CD4-positive, alpha-beta T cell treated with Interleukin-1 beta for 1 hour (primary cell): ENCODE results near the gene MAP3K8.
A peak's percentile ranks its signal among the peaks of the same experiment; 100 is the strongest.

ENCODE experiments used
- DNase-seq, 2 donors: peaks; one replicate each; pipeline ENCODE4 v3.0.0-alpha.2; 2020 to 2022

MAP3K8 gene

DNA sequence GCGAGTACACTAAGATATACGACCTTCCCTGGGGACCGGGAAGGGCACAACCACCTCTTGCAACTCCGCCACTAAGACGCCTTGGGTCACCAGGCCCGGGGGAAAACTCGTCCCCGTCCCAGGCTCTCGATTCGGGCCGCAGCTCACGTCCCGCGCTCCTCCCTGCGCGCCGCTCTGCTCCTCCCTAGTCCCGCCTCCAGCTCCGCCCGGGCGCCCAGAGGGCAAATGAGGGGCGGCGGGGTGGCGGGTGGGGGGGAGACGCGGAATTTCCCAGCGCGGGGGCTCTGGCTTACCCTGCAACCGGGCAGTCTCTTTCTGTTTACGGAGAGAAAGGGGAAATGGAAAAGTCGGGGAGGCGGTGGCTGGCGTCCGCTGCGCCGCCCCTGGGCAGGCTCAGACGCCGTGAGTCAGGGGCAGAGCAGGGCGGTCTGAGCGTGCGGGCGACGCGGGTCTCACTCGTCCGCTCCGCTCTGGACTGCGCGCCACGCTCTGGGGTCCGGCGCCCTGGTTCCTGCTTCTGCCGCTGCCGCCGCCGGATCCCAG lies at the start of gene MAP3K8:
MAP3K8 (plus strand) TSS at position 455 of the 543 bp plus-strand sequence. CDS start 4,755 bp downstream, outside the sequence.
- peak; percentile 88 to 91 for DNase-seq

DNA sequence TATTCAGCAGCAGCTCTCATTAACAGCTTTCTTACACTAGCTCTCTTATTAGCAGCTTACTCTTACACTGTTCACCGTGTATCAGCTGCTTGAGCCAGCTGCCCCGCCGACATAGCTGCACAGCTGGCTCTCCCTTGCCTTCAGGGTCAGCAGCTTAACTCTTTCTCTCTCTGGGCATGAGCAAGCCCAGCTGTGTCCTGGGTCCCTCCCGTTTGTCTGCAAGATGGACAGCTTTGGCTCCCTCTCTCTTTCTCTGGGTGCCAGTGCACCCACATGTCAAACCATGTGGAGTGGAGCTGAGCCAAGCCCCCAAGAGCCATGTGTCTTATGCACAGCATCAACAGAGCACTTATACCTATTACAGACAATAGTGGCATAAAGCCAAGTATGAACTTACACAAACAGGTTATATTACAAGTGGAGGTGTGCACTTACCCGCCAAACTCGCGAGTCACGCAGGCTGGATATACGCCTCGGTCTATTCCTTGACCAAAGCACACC lies 49.2 kb upstream of the MAP3K8 start:
- no peak for DNase-seq

DNA sequence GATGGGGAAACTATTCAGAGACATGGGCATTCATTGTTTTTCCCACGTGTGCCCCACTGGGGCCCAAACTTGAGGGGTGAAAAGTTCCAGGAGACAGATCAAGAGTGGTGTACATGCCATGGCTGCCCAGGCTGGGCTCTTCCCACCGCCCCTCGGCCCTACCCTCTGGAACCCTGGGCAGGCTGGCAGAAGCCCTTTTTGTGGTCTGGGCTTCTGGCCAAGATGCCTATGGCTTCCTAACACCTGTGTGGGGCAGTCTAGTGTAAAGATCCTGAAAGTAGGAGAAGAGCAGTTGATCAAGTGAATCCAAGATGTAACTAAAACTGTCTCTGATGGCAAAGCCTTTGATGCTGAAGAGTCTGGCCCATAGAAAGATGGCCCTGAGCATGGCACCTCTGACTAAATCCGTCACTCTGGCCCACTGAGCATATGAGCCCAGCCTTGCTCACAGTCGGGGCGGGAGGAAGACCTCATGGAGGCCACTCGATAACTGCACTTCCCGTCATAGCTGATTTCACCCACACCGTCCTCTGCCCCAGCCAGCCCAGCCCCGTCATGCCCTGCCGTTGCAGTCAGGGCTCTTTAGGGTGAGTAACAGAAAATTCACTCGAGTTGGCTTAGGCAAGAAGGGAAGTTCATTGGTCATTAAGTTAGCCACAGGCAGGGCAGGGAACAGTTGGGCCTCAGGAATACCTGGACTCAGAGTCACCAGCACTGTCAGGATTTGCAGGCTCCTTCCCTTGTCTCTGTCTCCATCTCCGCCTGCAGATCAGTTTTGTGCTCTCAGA lies 47.0 kb upstream of the MAP3K8 start:
- no peak for DNase-seq

DNA sequence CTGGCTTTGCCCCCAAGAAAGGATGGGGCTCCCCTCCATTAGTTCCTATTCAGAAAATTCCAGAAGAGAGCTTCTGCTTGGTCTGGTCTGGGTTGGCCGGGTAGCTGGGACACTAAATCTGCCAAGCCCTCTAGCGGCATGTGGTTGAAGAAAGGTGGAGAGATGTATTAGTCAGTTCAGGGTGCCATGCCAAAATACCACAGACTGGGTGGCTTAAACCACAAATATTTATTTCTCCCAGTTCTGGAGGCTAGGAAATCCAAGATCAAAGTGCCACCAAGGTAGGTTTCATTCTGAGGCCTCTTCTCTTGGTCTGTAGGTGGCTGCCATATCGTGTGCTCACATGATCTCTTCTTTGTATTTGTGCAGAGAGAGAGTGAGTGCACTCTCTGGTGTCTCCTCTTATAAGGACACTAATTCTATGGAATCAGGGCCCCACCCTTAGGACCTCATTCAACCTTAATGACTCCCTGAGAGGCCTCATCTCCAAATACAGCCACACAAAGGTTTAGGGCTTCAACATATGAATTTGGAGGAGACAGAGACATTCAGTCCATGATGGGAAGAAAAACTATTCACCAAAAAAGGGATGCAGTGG lies 46.2 kb upstream of the MAP3K8 start:
- no peak for DNase-seq

DNA sequence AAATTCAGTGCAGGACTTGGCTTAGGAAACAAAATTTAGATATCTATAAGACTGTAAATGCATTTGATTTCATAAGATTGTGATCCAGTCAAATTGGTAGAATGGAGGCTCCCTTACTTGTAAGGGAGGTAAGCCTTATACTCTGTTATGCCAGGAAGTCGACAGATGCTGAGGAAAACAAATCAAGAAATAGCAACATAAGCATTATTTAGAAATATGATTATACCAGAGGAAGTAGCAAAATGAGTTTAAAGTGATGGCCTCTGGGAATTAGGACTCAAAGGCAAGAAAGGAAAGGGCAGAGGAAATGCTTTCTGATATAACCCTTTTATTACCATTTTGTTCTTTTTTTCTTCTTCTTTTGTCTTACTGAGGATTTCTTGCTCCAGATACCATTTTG lies 44.4 kb upstream of the MAP3K8 start:
- DNase-seq: no peak

DNA sequence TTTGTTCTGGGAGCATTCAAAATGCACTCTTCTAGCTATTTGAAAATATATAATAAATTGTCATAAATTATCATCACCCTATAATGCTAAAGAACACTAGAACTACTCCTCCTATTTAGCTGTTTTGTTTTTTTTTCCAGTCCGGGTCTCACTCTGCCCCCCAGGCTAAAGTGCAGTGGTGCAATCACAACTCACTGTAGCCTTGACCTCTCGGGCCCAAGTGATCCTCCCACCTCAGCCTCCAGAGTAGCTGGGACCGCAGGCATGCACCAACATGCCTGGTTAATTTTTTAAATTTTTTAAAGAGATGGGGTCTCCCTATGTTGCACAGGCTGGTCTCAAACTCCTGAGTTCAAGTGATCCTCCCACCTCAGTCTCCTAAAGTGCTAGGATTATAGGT lies 43.8 kb upstream of the MAP3K8 start:
- no peak for DNase-seq

DNA sequence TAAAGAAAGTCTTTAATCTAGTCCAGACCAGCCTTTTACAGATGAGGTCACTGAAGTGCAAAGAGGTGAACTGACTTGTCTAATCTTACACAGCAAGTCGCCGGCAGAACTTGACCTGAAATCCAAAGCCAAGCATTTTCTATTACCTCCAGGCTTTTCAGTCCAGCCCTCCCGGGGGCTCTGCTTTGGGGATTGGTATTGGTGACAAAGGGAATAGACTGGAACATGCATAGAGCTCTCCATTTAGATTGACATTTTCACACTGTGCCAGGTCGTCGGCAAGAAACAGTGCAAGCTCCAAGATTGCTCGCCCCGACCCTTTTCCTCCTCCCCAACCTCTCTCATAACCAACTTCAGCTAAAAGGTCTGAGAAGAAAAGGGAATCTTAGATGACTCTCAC lies 42.7 kb upstream of the MAP3K8 start:
- no peak for DNase-seq

DNA sequence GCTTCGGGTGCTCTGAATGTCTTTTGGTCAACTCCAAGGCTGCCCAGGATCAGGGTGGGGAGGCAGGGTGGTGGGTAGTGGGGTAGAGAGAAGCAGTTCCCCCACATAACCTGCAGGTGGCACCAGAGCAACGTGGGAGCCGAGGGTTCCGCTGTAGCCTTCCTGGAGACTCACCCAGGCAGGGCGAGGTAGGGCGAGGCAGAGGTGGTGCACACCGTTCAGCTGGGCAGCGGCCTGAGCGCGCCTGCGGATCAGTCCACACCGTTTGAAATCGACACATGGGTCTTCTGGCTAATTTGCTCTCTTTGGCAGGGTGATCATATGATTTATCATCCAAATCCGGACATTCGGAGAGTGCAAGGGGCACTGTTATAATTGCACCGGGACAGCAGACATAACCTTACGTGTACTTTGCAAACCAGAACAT lies 41.4 kb upstream of the MAP3K8 start:
- DNase-seq: peak; percentile 72 to 73

DNA sequence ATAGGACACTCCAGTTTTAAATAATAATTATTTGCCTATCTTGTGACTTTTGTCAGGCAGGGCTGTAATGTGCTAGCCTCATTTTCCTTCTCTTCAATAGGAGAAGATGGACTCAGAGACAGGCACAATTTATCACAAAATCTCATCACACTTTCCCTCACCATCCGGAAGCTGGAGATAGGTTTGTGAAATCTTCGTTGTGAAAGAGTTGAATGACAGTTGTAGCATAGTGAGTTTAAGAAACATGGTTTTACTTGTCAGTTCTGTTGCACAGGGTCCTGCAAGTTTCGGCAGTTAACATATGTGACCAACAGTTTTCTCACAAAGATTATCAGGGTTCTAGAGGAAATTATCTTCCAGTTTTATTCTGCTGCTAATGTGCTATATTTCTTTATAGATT lies 37.7 kb upstream of the MAP3K8 start:
- no peak for DNase-seq

DNA sequence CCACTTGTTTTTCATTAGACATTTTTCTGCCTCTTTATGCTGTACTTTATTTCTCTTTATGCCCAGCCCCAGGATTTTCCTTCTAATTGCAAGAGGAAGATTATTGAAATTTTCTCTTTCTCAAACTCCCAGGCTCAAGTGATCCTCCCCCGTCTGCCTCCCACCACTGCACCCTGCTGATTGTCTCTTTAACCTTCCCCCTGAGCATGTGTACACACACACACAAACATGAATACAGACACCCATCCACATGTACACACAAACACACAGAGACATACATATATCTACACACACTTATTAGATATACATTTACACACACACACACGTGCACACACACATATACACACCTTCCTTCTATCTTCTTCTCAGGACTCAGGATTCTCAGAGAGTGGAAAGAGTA lies 37.3 kb upstream of the MAP3K8 start:
- DNase-seq: no peak

DNA sequence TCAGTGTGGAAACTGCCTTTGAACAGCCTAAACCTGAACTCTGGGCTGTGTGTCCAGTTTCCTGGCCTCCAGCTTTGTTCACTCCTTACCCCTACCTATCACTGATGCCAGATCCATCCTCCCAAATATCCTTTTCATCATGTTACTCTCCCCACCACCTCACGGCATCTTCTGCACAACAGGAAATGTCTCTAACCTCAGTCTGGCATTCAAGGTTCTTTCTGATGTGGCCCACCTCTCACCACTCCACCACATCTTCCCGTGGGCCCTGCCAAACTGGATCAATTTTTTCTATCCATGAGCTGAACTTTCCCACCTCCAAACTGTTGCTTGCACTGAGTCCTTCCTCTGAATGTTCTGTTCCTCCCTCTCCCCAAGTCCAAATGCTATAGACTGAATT lies 35.8 kb upstream of the MAP3K8 start:
- DNase-seq: peak in 1 of 2 donors; percentile 12

DNA sequence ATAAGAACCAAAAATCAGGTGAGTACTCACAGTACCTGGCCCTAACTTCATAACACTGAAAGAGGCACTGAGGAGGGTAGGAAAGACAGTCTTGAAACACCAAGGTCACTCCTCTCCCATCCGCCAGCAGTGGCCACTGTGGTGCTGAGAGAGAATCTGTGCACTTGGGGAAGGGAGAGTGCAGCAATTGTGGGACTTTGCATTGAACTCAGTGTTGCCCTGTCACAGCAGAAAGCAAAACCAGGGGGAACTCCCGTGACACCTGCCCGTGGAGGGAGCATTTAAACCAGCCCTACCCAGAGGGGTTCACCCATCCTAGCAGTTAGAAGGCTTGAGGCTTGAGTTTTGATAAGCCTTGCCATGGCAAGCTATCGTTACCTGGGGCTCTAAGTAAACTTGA lies 35.2 kb upstream of the MAP3K8 start:
- no peak for DNase-seq

DNA sequence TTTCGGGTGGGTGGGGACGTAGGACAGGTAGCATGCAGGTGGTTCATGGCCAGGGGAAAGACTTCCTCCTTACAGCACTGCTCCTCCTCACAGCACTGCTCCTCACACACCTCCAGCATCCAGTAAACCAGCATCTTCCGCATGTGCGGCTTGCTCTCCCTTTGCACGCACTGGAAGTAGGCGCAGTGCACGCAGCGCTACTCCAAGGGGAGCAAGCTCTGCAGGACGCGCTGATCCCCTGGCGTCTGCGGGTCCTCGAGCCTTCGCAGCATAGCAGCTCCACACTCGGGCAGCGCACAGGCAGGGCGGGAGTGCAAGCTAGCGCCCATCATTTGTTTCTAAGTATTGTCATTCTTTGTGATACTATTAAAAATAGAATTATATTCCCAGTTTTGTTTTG lies 30.5 kb upstream of the MAP3K8 start:
- no peak for DNase-seq

DNA sequence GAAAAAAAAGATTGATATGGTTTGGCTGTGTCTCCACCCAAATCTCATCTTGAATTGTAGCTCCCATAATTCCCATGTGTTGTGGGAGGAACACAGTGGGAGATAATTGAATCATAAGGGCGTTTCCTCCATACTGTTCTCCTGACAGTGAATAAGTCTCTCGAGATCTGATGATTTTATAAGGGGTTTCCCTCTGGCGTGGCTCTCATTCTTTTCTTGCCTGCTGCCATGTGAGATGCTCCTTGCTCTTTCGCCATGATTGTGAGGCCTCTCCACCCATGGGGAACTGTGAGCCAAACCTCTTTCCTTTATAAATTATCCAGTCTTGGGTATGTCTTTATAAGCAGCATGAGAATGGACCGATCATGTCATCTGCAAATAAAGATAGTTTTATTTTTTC lies 29.4 kb upstream of the MAP3K8 start:
- DNase-seq: no peak

DNA sequence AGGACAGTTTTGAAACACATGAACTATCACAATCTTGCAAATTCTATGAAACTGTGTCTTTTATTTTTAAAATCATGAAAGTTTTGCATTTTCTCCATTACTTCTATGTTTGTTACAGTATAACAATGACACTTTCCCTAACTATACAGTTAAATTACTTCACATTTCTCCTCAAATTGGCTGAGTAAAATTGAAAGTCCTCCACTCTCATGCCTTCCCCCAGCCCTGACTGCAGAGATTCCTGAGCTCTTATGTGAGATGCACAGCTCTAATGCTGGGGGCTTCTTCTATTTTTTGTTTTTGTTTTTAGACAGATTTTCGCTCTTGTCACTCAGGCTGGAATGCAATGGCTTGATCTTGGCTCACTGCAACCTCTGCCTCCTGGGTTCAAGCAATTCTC lies 22.7 kb upstream of the MAP3K8 start:
- DNase-seq: no peak

DNA sequence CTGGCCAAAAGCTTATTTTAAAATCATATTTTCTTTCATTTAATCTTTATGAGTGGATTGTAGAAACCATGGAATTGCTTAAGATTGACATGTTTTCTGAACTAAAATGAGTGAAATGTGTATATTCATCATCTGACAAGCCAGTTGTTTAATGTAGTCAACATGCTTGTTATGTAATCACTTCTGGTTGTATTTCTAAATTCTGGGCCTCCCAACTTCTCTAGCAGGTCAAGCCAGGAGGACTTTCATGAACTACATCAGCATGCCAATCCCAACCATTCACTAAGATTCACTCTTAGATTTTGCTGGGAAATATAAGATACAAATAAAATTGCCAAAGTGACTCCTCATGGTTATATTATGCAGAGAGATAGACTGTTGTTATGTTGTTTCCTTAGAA lies 21.1 kb upstream of the MAP3K8 start:
- no peak for DNase-seq

DNA sequence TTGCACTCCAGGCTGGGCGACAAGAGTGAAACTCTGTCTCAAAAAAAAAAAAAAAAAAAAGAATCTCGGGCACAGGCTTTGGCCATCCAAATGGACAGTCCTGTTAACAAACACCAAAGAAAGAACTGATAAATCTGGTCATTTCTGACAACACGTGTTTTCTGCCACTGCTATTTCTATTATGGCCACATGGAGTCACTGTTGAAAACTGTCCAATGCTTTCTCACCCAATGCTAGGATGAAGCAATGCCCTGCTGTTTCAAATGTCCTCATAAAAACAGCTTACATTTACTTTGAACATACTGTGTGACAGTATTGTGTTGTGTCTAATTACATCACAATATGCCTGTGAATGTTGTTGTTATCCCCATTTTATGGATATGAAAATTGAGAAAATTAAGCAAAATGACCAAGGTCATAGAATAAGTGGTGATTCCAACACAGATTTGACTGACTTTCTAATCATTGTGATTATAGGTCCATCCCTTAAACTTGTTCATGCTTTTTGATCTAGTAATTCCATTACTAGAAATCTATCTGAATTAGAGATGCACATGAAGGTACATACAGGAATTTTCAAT lies 19.9 kb upstream of the MAP3K8 start:
- DNase-seq: peak; percentile 41 to 68

DNA sequence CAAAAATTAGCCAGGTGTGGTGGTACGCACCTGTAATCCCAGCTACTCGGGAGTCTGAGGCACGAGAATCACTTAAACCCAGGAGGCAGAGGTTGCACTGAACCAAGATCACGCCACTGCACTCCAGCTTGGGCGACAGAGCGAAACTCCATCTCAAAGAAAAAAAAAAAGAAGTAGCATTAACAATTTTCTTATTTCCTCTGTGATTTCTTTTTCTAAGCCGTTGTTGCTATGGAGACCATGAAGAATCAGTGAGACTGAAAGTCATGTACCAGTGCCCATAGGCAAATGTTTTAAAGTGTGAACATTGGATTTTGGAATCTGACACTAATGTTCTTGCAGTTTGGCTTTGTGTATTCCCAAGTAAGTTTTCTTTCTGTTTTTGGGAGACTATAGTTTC lies 18.4 kb upstream of the MAP3K8 start:
- peak in 1 of 2 donors; percentile 42 for DNase-seq

DNA sequence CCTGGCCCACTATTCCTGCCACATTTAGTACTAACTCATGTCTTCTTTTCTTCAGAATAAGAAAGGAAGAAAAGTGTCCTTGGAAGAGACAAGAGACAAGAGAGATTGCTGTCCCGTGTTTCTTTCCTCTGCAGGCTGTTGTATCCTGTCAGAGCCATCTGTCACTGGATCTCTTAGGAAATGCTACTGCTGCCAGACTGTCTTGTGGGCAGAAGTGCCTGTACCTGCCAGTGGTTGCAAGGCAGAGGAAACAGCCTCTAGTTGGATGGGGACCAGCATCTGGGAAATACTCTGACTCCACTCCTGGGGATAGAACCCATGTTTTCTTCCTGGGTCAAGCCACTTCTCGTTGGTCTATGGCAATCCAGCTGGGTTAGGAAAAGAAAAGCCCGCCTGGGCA lies 16.7 kb upstream of the MAP3K8 start:
- DNase-seq: no peak

DNA sequence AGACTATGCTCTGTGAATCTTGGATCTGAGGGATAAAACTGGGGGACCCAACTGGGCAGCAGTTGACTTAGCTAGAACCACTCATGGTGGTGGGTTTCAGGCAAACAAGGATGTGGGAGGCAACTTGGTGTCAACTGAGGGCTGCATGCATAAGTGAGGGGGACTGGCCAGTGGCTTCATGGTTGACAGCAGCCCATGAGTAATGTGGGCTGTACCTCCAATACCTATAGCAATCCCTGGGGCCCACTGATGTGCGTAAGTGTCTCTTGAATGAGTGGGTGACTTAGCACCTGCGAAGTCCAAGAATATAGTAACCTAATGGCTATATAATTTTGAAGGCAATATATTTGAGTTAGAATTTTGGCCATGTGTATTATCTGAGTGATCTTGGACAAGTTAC lies 13.7 kb upstream of the MAP3K8 start:
- no peak for DNase-seq

DNA sequence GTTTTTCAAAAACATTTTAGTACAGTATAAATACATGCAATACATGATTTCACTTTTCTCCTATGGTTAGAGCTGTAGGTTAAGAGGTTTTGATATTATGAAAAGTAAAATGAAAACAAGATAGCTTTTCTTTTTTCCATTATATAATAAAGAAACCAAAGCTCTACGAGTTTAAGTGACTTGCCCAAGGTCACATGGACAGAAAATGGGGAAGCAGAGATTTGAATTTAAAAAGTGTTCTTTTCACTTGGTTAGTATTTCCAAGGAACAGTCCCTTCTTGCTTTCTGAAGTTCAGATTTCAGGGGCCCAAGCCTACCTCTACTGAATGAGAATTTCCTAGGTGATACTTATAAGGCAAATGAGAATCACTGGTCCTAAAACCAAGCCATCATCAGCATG lies 13.2 kb upstream of the MAP3K8 start:
- DNase-seq: no peak

DNA sequence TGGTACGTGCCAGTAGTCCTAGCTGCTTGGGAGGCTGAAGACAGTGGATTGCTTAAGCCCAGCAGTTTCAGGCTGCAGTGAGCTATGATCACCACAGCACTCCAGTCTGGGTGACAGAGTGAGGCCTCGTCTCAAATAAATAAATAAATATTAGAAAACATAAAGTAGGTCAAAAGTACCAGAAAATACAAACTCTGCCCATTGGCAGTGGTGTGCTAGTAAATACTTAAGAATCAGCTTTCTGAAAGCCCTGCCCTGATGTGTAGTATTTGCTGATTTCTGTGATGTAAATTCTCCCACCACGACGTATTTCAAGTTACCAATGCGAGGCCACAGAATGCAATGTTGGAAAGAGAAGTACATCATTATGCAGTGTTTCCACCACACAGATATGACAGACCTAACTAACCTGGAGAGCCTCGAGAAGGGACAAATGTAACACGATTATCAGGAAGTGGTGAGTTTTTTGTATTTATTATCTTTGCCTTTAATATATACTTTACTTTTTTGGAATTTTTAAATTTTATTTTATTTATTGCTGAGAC lies 11.8 kb upstream of the MAP3K8 start:
- no peak for DNase-seq

DNA sequence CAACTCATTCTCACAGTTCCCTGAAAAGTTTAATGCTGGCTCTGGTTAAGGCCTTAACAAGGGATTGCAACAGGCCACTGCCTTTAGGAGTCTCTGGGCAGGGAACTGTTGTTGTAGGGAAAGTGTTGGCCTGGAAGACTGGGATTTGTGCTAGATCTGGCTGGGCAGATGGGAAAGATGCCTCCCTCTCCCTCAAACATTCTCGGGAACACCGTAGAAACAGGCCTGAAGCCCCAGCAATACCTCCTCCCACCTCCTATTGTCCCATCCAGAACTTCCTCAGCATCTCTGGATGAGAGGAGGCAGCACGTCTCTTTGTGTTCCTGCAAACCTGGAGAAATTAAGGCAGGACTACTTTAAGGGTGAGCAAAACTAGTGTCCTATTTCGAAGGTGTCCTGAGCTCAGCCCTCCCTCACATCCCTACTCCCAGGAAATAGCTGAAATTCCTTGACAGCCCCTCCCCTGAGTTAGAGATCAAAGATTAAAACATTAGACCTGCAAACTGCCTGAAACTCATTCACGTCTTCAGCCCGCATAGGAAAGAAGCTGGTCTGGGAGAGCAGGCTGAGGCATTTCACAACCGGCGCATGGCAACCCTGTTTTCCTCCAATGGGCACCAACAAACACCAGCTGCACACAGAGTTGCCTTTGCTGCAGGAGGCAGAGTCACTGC lies 10.9 kb upstream of the MAP3K8 start:
- peak in 1 of 2 donors; percentile 55 for DNase-seq
